GM12801 (cell line): ENCODE data around the gene RAP1GAP2.

ENCODE experiments used
- CTCF ChIP-seq: IDR thresholded peaks from one replicate; pipeline ENCODE4 v1.5.1; 2011; ENCODE audit warnings: control low read depth; ENCODE audit not compliant: insufficient read length; ENCODE audit errors: extremely low read depth

Gene RAP1GAP2

GRCh38 chr17:2871720-2872119, 75.5 kb downstream of the RAP1GAP2 start:
- no peak for TF ChIP-seq CTCF

- no peak for TF ChIP-seq CTCF
Measured at GRCh38 chr17:2872282-2872681, 76.0 kb downstream of the RAP1GAP2 start.

GRCh38 chr17:2874189-2874686, 78.0 kb downstream of the RAP1GAP2 start:
- TF ChIP-seq CTCF: no peak

- no peak for TF ChIP-seq CTCF
Measured at GRCh38 chr17:2875608-2876007, 79.4 kb downstream of the RAP1GAP2 start.

GRCh38 chr17:2876467-2876866, 80.2 kb downstream of the RAP1GAP2 start:
- no peak for TF ChIP-seq CTCF

- no peak for TF ChIP-seq CTCF
Measured at GRCh38 chr17:2878751-2879254, 82.6 kb downstream of the RAP1GAP2 start.

- TF ChIP-seq CTCF: no peak
Measured at GRCh38 chr17:2880050-2880449, 83.8 kb downstream of the RAP1GAP2 start.
